Measurements from ENCODE around the gene SLC27A3. TPM values are rescaled to one million over a fixed set of nuclear protein-coding genes. Genes with fewer than 3 reads are reported as not detected.
A peak's percentile ranks its signal among the peaks of the same experiment; 100 is the strongest.

SLC27A3 gene
- total RNA-seq, 1 experiment from 2014 or later, result 42.0 TPM

DNA sequence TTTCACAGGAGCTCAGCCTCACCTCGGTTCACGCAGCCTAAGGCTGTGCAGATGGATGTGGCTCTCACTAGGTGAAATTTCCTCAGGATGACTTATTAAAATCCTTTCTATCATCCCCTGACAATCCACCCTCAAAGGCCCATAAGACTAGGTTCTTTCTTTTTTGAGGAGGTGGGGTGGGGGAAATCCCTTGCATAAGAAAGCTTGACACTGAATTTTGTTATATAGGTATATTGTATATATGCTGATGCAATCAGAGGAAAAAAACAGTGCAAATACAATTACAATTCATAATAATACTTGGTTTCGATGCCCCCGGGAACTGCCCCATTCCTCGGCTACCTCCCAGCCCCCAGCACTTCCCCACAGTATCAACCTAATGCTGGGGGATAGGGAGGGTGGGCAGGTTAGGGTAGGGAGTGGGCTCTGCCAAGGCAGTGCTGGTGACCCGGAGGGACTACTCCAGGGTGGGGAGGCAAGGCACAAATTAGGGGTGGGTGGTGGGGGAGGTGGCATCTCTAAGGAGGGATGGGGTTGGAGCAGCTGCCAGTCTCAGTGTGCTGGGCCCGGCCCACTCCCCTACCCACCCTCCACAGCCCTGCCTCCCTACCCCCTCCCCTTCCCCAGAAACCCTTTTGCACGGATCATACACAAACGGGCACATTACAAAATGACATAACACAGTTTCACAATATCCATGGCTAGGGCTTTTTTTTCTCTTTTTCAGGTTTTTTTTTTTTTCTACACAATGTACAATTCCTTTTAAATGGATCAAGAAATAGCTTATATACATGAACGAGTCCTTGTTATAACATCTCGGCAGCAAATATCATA is 30.9 kb downstream of the SLC27A3 start:
- Histone ChIP-seq H4K5ac (ENCODE audit: insufficient read length, low read depth, low read length) (no peak overlapping the region), H3K9ac (ENCODE audit: extremely low read depth, insufficient read length, low read length) (no peak overlapping the region), H3K14ac (ENCODE audit: insufficient read depth, low read length) (no peak overlapping the region), H2BK15ac (ENCODE audit: low read depth, low read length) (no peak overlapping the region), H3K27me3 (ENCODE audit: insufficient read depth, low read length) (no peaks in the 10 kb centered on the region), H3K56ac (ENCODE audit: insufficient read length, low read depth, low read length) (no peak overlapping the region), H3K27ac (ENCODE audit: insufficient read length, low read depth, low read length) (no peak overlapping the region), H2BK5ac (ENCODE audit: insufficient read length, low read length) (no peak overlapping the region), H3K4me2 (ENCODE audit: insufficient read depth, insufficient read length, low read length) (no peak overlapping the region), H2BK12ac (ENCODE audit: insufficient read length, low read depth, low read length) (no peak overlapping the region), H4K8ac (replicated peaks; ENCODE audit: insufficient read length, low read depth, low read length) (no peak overlapping the region), H2AK5ac (ENCODE audit: insufficient read length, low read length) (no peak overlapping the region), H2BK20ac (ENCODE audit: low read depth, low read length, poor library complexity, severe bottlenecking) (no peak overlapping the region), H3K9me3 (ENCODE audit: control insufficient read depth, low read depth, low read length) (no peaks in the 10 kb centered on the region), H3K79me2 (ENCODE audit: insufficient read depth, low read length) (no peaks in the 10 kb centered on the region), H3K4ac (ENCODE audit: low read depth, low read length) (no peak overlapping the region), H3K18ac (ENCODE audit: insufficient read length, low read depth, low read length) (no peak overlapping the region), H4K91ac (ENCODE audit: insufficient read length, low read depth, low read length) (no peak overlapping the region), H3T11ph (ENCODE audit: low read length) (no peak overlapping the region), H3K23ac (ENCODE audit: insufficient read length, low read depth, low read length) (no peak overlapping the region), H3K79me1 (ENCODE audit: insufficient read depth, low read depth, low read length, poor library complexity, severe bottlenecking) (no peaks in the 10 kb centered on the region), H4K20me1 (ENCODE audit: control insufficient read depth, insufficient read depth, insufficient read length) (no peaks in the 10 kb centered on the region), H3K23me2 (ENCODE audit: insufficient read length, low read depth, low read length, poor library complexity, severe bottlenecking) (no peaks in the 10 kb centered on the region), H2BK120ac (ENCODE audit: low read depth, low read length, poor library complexity, severe bottlenecking) (no peak overlapping the region), H3K4me1 (ENCODE audit: insufficient read depth, low read length) (no peaks in the 10 kb centered on the region), H2AFZ (ENCODE audit: low read length) (no peak overlapping the region)
- Mint-ChIP-seq H3K27ac (peak overlapping the region in 2 of 3 experiments; percentile 9 to 73; a peak in 2 of 7 replicates), H3K4me3 (no peak overlapping the region), H3K4me1 (peaks cover 9 to 11% of the 10 kb centered on the region in 2 experiments; a peak in 3 of 4 replicates), H3K36me3 (ENCODE audit: insufficient read depth in 1 of 3, low read depth in 3 of 3) (peaks cover 13 to 46% (median 37%) of the 10 kb centered on the region in 3 experiments), H3K9me3 (no peaks in the 10 kb centered on the region), H3K27me3 (ENCODE audit: low read depth) (peaks cover 2% of the 10 kb centered on the region; the same call in 1 of the 2 replicates)
- no CpG with 5 or more reads among the region's 11 CpGs for WGBS (ENCODE audit: extremely low coverage, insufficient read length, low lambda C conversion rate)
- TF ChIP-seq, protein P1, sequence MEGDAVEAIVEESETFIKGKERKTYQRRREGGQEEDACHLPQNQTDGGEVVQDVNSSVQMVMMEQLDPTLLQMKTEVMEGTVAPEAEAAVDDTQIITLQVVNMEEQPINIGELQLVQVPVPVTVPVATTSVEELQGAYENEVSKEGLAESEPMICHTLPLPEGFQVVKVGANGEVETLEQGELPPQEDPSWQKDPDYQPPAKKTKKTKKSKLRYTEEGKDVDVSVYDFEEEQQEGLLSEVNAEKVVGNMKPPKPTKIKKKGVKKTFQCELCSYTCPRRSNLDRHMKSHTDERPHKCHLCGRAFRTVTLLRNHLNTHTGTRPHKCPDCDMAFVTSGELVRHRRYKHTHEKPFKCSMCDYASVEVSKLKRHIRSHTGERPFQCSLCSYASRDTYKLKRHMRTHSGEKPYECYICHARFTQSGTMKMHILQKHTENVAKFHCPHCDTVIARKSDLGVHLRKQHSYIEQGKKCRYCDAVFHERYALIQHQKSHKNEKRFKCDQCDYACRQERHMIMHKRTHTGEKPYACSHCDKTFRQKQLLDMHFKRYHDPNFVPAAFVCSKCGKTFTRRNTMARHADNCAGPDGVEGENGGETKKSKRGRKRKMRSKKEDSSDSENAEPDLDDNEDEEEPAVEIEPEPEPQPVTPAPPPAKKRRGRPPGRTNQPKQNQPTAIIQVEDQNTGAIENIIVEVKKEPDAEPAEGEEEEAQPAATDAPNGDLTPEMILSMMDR (conservative IDR thresholded peaks at IDR 0.05), result no peak
- DNase-seq, result no peak
